Transverse colon (tissue), 4 donors: ENCODE results near the gene CR1L. TPM values are rescaled to one million over a fixed set of nuclear protein-coding genes. Genes with fewer than 3 reads are reported as not detected.
"Not testable (repeated sequence)": the region's sequence is repeated elsewhere in the genome, so short reads cannot be mapped to it uniquely, and the experiment has no call there.

Experiments
- DNase-seq: peaks from one replicate; pipeline ENCODE4 v3.0.0-alpha.2; 2019
- H3K27ac ChIP-seq, 4 donors: fragments of 200-600 bp; sonication (generic); 2 replicates each; pipeline ENCODE4 v1.5.1; 2016 to 2018; ENCODE audit warnings: inconsistent platforms in 4 of 4
- H3K27me3 ChIP-seq: fragments of 200-600 bp; sonication (generic); 2 replicates; pipeline ENCODE4 v1.5.1; 2017; ENCODE audit warnings: inconsistent platforms
- H3K36me3 ChIP-seq, 4 donors: fragments of 200-600 bp; sonication (generic); 2 replicates each; pipeline ENCODE4 v1.5.1; 2017 to 2019; ENCODE audit warnings: inconsistent platforms in 4 of 4
- H3K4me1 ChIP-seq, 4 donors: fragments of 200-600 bp; sonication (generic); 2 replicates each; pipeline ENCODE4 v1.5.1; 2017 to 2020; ENCODE audit warnings: inconsistent platforms in 4 of 4
- H3K4me3 ChIP-seq, 4 donors: fragments of 200-600 bp; sonication (generic); 1 replicate in 1 of 4; 2 replicates in 3 of 4; pipeline versions ENCODE4 v1.5.1 to v1.6.1; 2017 to 2019; ENCODE audit warnings: inconsistent platforms in 4 of 4
- H3K9me3 ChIP-seq, 2 donors: fragments of 200-600 bp; sonication (generic); 2 replicates each; pipeline ENCODE4 v1.5.1; 2017 to 2019; ENCODE audit warnings: inconsistent platforms in 2 of 2
- EP300 ChIP-seq: sonication (generic); formaldehyde crosslinking; IDR thresholded peaks from one replicate; pipeline ENCODE4 v1.6.1; 2017; ENCODE audit warnings: antibody characterized with exemption, low read depth
- POLR2A ChIP-seq: fragments of 450-650 bp; IDR thresholded peaks from one replicate; pipeline ENCODE4 v1.6.1; 2016; ENCODE audit warnings: antibody characterized with exemption, mild to moderate bottlenecking, moderate library complexity
- POLR2AphosphoS5 ChIP-seq, 3 donors: sonication (generic); formaldehyde crosslinking; IDR thresholded peaks; one replicate each; pipeline ENCODE4 v1.6.1; 2016; ENCODE audit warnings: antibody characterized with exemption in 3 of 3
- WGBS, 2 donors: methylation state at CpG; one replicate each; pipeline ENCODE4 v1.1.5; 2018; ENCODE audit warnings: low coverage in 1 of 2; 5-methylcytosine and 5-hydroxymethylcytosine counted together
- in situ Hi-C, 4 donors: fragments of 200-750 bp; cut with MboI; loops; one replicate each; pipeline versions ENCODE4 v1.15.0 to v1.15.1; 2017; ENCODE audit warnings: low sequenced_read_pairs in 3 of 4, low pct_ligation_motif_present in 1 of 4, low pct_unique_long_range_greater_than_20kb in 1 of 4
- intact Hi-C: fragments of 100-400 bp; cut with DNase I; formaldehyde crosslinking; loops from one replicate; pipeline ENCODE4 v1.15.1; 2023; ENCODE audit warnings: low total_unique reads
- small RNA-seq, 4 donors: library from RNA; depleted of rRNA; stranded (forward); fragments of <200 nt; gene quantifications; one replicate each; pipeline ENCODE3, GENCODE V24; 2016
- total RNA-seq, 4 donors: library from RNA; depleted of rRNA; stranded (reverse); fragments of >200 nt; gene quantifications; one replicate each; pipeline ENCODE4 v1.1.0, GENCODE V29; 2016
- TF ChIP-seq, protein P1 (sequence below), 5 experiments: fragments of 200-600 bp in 3 of 5; fragments of 450-650 bp in 2 of 5; sonication (generic) in 3 of 5; IDR thresholded peaks; 1 replicate in 2 of 5; 2 replicates in 3 of 5; pipeline ENCODE4 v1.5.1; 2016 to 2017; ENCODE audit warnings: antibody characterized with exemption in 5 of 5, inconsistent platforms in 3 of 5, mild to moderate bottlenecking in 2 of 5, moderate library complexity in 1 of 5

CR1L gene
- total RNA-seq, 4 donors from 2014 or later = not detected

DNA sequence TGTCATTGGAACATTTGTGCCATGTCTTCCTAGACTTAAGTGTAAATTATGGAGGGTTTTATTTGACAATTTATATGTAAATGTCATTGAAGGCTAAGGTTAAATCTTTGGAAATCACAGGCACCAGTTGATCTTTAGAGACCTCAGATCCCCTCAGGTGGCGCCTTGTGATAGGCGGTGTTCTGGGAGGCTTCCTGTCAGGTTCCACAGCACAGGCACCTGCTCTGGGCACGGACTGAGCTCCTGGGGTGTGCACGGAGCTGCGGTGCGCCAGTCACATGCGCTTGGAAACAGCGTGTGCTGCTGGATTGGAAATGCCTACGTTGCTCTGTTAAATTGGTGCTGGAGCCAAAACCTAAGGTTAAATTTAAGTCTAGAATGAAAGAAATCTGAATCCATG, 119.0 kb downstream of the CR1L start:
- H3K4me3 ChIP-seq = no peak overlapping the region
- H3K27me3 ChIP-seq = no peaks in the 10 kb centered on the region
- TF ChIP-seq, protein P1, sequence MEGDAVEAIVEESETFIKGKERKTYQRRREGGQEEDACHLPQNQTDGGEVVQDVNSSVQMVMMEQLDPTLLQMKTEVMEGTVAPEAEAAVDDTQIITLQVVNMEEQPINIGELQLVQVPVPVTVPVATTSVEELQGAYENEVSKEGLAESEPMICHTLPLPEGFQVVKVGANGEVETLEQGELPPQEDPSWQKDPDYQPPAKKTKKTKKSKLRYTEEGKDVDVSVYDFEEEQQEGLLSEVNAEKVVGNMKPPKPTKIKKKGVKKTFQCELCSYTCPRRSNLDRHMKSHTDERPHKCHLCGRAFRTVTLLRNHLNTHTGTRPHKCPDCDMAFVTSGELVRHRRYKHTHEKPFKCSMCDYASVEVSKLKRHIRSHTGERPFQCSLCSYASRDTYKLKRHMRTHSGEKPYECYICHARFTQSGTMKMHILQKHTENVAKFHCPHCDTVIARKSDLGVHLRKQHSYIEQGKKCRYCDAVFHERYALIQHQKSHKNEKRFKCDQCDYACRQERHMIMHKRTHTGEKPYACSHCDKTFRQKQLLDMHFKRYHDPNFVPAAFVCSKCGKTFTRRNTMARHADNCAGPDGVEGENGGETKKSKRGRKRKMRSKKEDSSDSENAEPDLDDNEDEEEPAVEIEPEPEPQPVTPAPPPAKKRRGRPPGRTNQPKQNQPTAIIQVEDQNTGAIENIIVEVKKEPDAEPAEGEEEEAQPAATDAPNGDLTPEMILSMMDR (IDR thresholded peaks at IDR 0.05) = no peak
- TF ChIP-seq POLR2A = no peak
- no peak for TF ChIP-seq POLR2AphosphoS5 (IDR thresholded peaks at IDR 0.05)
- TF ChIP-seq EP300 = no peak
- H3K4me1 ChIP-seq = no peaks in the 10 kb centered on the region
- peaks cover 0 to 64% (median 26%) of the 10 kb centered on the region in 4 donors for H3K36me3 ChIP-seq
- no peaks in the 10 kb centered on the region for H3K9me3 ChIP-seq
- WGBS, 2 donors = 78 to 94% methylated on average over 3 to 9 of the region's 9 CpGs
- in situ Hi-C loops (no loop called here), intact Hi-C loops (no loop called here)
- H3K27ac ChIP-seq = no peak overlapping the region
- DNase-seq = no peak

DNA sequence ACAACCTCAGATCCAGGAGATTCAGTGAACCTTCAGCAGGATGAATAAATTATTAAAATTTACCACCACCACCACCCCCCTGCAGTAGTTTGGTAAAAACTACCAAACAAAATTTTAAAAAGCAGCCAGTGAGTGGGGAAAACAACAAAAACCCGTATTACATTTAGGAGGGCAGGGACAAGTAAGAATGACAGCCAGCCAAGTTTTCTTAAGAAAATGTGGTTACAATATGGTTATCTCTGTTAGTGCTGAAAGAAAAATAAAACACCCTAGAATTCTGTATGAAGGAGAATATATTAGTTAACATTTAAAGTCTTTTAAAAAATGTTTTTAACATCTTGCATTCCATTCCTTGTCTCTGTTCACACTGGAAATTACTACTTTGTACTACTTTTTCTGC, 121.6 kb downstream of the CR1L start:
- in situ Hi-C loops = no loop called here
- DNase-seq = no peak
- H3K4me1 ChIP-seq = no peaks in the 10 kb centered on the region
- H3K36me3 ChIP-seq = peaks cover 0 to 71% (median 20%) of the 10 kb centered on the region in 4 donors
- H3K27me3 ChIP-seq = no peaks in the 10 kb centered on the region
- H3K9me3 ChIP-seq = no peaks in the 10 kb centered on the region
- H3K27ac ChIP-seq = no peak overlapping the region
- TF ChIP-seq, protein P1 (IDR thresholded peaks at IDR 0.05) = no peak
- TF ChIP-seq POLR2AphosphoS5 (IDR thresholded peaks at IDR 0.05) (no peak), EP300 (no peak), POLR2A (no peak)
- no peak overlapping the region for H3K4me3 ChIP-seq
- intact Hi-C loops = no loop called here
- 63 to 85% methylated on average over 1 of the region's 1 CpG for WGBS, 2 donors

DNA sequence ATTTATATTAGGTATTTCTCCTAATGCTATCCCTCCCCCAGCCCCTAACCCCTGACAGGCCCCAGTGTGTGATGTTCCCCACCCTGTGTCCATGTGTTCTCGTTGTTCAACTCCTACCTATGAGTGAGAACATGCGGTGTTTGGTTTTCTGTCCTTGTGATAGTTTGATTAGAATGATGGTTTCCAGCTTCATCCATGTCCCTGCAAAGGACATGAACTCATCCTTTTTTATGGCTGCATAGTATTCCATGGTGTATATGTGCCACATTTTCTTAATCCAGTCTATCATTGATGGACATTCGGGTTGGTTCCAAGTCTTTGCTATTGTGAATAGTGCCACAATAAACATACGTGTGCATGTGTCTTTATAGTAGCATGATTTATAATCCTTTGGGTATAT, 125.6 kb downstream of the CR1L start:
- H3K27me3 ChIP-seq, intact Hi-C loops, H3K4me1 ChIP-seq, H3K4me3 ChIP-seq, DNase-seq, in situ Hi-C loops, H3K27ac ChIP-seq, H3K9me3 ChIP-seq: not testable (repeated sequence)
- WGBS, 2 donors = 100% methylated on average over 4 of the region's 4 CpGs; no CpG with 5 or more reads in 1 of the 2 donors
- H3K36me3 ChIP-seq = peaks cover 0 to 47% (median 7%) of the 10 kb centered on the region in 4 donors

Small RNA genes lying within 50 kb of the gene (small RNA-seq; reads per million reads assigned to genes)
- 0 reads per million in 4 donors for gene RNA5SP534

Other genes with a start within 250 kb of the CR1L start
- gene CR2, start 190.8 kb upstream of the CR1L start, total RNA-seq = 1 to 10 TPM in 2 of 4 donors, not detected in 2; 6.4 to 9.4 TPM
- 10 to 100 TPM in 1 of 4 donors, 1 to 10 TPM in 3; 1.5 to 12.0 (median 3.3) TPM for gene CR1, start 149.0 kb upstream of the CR1L start, total RNA-seq
- 100 to 1,000 TPM in 3 of 4 donors, 10 to 100 TPM in 1; 65.5 to 209 (median 180) TPM for gene CD46, start 106.9 kb downstream of the CR1L start, total RNA-seq